GM19395 (cell line): ENCODE data around the gene MAP3K12.
"Not testable (repeated sequence)": the region's sequence is repeated elsewhere in the genome, so short reads cannot be mapped to it uniquely, and the experiment has no call there.

Experiments
- ATAC-seq: cut with Tn5 transposase; IDR thresholded peaks from one replicate; pipeline ENCODE4 v1.9.1; 2021; ENCODE audit warnings: mild to moderate bottlenecking, moderate library complexity; ENCODE audit not compliant: unreplicated experiment

The MAP3K12 gene

GRCh38 chr12:53492830-53493609 lies 6.2 kb downstream of the MAP3K12 start:
- peak; percentile 92 for ATAC-seq

- no peak for ATAC-seq
These were observed 7.1 kb downstream of the MAP3K12 start for GRCh38 chr12:53492188-53492587.

- ATAC-seq, result no peak
These were observed 9.9 kb downstream of the MAP3K12 start for GRCh38 chr12:53489242-53489864.

- ATAC-seq, result no peak
These were observed 12.3 kb downstream of the MAP3K12 start for GRCh38 chr12:53486736-53487487.

GRCh38 chr12:53485955-53486735 lies 13.1 kb downstream of the MAP3K12 start:
- no peak for ATAC-seq

- ATAC-seq, result no peak
These were observed 14.3 kb downstream of the MAP3K12 start for GRCh38 chr12:53484686-53485575.

- ATAC-seq, result no peak
These were observed 15.3 kb downstream of the MAP3K12 start for GRCh38 chr12:53483979-53484377.

GRCh38 chr12:53483225-53483978 lies 15.9 kb downstream of the MAP3K12 start:
- ATAC-seq, result no peak

GRCh38 chr12:53482626-53483168 lies 16.6 kb downstream of the MAP3K12 start:
- ATAC-seq, result no peak

GRCh38 chr12:53481939-53482586 lies 17.2 kb downstream of the MAP3K12 start:
- ATAC-seq, result no peak

- not testable (repeated sequence) for ATAC-seq
These were observed 17.8 kb downstream of the MAP3K12 start for GRCh38 chr12:53481458-53481857.

GRCh38 chr12:53480491-53481442 lies 18.5 kb downstream of the MAP3K12 start:
- no peak for ATAC-seq

GRCh38 chr12:53479331-53479730 lies 19.9 kb downstream of the MAP3K12 start:
- no peak for ATAC-seq

GRCh38 chr12:53478865-53479264 lies 20.4 kb downstream of the MAP3K12 start:
- ATAC-seq, result no peak

- ATAC-seq, result no peak
These were observed 22.5 kb downstream of the MAP3K12 start for GRCh38 chr12:53476769-53477209.

GRCh38 chr12:53474819-53475218 lies 24.4 kb downstream of the MAP3K12 start:
- ATAC-seq, result no peak

GRCh38 chr12:53474077-53474476 lies 25.2 kb downstream of the MAP3K12 start:
- no peak for ATAC-seq
